Skin of body (tissue), 2 donors: ENCODE data around the gene FOCAD. TPM values are rescaled to one million over a fixed set of nuclear protein-coding genes. Genes with fewer than 3 reads are reported as not detected.
"Not testable (repeated sequence)": the region's sequence is repeated elsewhere in the genome, so short reads cannot be mapped to it uniquely, and the experiment has no call there.

Experiments
- DNase-seq: peaks from one replicate; lab custom pipeline; 2025; lab: John Stamatoyannopoulos, UW
- total RNA-seq: library from RNA; depleted of rRNA; stranded (reverse); fragments of >200 nt; gene quantifications from one replicate; pipeline ENCODE4 v1.2.3, GENCODE V29; 2014

The FOCAD gene
- total RNA-seq, 1 donor from 2014 or later: 48.3 TPM

DNA sequence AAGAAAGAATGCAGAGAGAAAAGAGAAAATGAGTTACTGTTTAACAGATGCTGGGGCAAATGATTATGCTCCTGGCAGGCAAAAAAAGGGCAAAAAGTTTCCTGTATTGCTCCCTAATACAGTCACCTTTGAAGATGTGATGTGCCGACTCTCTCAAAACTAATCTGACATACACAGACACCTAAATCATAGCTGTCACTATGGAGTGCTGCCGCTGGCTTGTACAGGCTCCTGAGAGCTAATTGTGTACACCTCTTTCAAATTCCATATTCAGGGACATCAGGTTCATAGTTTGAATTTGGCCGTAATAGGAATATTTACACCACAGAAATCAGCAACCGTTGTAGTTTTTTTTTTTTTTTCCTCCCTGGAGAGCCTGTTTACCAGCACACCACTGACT is 12.4 kb upstream of the FOCAD start:
- DNase-seq: no peak

DNA sequence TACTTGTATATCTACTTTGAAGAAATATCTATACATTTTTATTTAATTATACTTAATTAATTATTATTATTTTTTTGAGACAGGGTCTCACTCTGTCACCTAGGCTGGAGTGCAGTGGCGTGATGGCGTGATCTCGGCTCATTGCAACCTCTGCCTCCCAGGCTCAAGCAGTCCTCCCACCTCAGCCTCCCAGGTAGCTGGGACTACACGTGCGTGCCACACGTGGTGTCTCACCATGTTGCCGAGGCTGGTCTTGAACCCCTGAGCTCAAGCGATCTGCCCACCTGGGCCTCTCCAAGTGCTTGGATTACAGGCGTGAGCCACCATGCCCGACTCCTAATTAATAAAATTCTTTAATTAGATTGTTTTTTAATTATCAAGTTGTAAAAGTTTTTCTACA is 10.5 kb upstream of the FOCAD start:
- not testable (repeated sequence) for DNase-seq

DNA sequence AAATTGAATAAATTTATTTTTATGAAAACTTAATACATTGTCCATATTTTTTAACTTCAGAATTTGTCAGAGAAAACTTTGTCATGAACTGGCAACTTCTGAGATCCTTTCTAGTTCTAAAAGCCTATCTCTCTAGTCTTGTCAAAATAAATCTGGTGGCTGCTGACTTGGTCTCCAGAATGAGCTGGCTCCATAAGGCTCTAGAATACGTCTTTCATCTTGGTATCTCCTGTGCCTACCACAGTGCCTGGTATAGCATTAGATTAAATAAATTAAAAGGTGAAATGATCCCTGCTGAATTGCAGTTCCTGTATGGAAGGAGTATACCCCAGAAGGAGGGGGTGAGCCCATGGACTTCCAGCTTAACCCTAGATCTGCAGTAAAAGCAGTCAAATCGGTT is 2.6 kb upstream of the FOCAD start:
- no peak for DNase-seq

DNA sequence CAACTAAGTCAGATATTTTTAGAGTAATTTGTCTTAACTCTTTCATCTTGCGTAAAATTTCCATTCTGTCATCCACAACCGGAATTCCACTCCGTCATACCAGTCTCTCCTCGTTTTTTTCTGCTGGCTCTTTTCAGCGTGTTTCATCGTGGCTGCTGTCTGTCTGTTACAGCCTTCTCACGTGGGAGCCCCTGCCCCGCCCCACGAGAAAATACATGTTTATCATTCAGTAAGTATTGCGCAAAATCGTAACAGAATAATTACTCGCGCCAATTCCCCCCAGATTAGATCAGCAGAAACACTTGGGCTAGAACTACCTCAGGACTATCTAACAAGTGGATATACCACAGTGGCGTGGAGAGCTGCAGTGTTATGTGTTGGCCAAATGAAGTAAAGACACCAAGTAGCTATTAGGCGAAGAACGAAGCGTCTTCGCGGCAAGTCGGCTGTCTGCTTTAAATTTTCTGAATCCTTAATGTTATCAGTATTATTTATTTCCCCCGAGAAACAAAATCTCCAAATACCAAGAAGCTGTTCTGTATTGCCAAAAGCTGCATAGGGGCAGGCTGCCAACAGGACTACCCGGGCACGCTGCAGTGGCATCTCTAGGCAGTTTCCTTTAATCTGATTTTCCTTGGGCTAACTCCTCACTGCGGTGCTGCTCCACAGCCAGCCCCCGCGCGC is 566 bp upstream of the FOCAD start:
- DNase-seq: peak; percentile 64

DNA sequence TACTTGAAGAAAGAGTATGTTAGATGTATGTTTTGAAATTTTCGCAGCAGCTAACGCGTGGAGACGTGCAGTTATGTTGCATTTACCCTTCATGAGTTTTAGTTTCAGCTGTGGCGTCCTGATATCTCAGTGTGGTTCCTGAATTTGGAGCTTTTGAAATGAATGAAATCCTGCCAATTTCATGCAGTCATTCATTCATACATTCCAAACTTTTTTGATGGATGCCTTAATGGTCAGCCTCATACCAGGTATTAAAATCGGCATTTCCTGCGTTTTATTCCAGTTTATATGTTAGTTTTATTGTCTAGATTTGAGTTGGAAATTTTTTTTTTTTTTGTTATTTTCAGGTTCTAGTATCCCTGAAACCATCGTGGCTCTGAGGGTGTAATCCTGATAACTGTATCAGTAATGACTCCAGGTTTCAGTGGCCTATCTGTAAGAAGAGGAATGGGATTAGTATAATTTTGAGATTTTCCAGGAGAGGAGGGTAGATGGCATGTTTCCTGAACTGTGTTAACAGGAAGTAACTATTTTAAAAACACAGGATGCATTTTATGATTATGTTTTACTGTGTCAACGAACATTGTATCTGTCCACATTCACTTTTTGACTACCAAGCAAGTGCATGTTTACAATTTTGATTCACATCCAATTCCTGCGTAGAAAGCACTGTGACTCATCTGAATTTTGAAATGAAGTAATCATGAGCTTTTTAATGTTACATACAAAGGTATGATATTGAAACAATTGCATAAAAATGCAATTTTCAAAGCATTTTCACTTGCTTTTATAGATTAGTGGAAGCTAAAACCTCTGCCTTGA is 1.0 kb downstream of the FOCAD start:
- peak; percentile 61 for DNase-seq

DNA sequence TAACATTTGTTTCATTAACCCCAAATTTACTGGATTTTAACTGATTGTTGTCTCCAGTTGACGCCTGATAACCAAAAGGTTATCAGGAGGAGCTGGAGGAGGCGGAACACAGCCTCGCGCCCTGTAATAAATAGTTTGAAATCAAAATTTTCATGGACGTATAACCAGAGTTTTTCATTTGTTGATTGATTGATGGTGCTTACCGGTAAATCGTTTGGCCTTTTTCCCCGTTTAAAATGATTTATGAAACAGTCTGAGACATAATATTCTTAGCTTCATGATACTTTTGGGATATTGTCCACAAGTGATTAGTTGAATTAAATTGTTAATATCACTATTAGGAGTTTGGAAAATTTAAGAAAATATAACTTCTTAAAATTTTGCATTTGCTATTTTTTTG is 1.7 kb downstream of the FOCAD start:
- no peak for DNase-seq

DNA sequence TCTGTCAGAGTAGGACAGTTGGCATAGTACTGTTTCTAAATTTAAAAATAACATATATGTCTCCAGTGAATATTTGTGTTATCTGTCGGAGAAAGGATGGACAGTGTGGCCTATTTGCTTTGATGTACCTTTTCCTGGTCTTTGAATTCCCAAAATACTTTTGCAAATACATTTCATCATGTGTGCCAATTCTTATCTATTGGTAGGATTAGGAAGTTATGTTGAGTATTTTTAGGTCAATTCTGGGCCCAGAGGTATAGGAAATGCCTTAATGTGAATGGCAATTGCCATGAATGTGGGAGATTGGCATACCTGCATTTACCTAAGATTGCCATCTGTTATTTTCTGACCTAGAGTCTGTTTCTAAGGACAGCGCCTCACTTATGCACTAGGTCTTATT is 5.8 kb downstream of the FOCAD start:
- DNase-seq: no peak

DNA sequence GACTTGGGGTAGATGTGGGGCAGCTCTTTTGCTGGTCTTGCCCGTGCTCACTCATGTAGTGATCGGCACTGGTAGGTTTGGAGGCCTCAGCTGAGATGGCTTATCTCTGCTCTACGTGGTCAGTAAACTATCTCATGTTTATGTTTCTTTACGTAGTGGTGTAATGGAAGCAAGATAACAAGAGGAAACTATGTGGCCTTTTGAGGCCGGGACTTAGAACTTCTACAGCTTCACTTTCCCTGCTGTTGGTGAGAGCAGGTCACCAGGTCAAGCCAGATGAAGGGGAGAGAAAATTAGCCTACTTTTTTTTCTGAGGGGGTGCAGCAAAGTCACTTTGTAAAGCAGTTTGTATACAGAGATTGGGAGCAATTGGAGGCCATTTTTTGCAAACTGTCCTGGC is 8.5 kb downstream of the FOCAD start:
- no peak for DNase-seq

DNA sequence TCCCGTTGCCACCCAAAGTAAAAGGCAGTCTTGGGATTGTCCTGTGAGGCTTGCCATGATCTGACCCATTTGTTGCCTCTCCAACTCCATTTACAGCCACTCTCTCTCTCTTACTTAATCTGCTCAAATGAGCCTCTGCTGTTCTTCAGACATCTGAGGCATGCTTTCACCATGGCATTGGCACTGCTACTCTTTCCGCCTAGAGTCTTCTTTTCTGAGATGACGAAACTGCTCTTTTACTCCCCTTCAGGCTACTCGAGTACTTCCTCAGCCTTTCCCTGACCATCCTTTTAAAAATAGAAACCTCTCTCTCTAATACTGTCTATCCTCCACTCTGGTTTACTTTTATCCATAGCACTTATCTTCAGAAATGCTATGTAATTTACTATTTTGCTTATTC is 9.0 kb downstream of the FOCAD start:
- DNase-seq: no peak

DNA sequence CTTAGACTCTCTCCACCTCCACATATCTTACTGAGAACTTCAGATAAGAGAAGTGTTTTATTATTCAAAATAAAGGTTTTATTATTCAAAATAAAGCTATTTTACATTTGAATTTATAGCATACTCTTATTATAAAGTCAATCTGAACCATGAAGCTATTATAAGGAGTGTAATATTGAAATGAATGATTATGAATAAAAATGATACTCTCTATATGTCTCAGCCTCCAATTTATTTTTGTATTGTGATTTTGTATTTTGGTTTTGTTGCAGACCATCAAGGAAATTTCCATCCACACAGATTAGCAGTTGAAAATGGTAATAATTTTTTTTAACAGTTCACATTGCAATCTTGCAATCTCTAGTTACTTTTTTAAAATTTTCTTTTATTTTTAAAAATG is 10.2 kb downstream of the FOCAD start:
- DNase-seq: no peak

DNA sequence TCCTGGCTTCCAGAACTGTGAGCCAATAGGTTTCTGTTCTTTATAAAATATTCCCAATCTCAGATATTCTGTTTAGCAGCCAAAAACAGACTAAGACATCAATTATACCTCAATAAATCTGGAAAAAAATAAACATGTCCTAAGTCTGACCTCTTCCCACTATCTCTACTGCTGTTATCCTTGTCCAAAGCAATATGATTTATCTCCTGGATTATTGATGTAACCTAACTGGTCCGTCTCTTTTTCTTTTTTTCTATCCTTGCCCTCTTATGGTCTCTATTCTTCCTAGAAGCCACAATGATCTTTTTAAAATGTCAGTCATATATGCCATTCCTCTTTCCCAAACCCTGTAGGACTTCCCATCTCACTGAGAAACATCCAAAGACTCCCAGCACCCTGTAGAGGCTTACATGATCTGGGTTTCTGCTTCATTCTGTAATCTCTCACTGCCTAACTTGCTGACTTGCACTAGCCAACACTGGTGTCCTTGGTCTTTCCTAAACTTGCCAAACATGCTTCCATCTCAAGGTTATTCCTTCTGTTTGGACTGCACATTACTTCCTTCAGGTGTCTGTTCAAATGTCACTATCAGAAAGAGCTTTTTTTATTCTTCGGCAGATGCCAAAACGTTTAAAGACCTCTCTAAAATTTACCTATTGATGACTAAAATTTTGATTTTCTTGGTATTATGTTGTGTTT is 13.1 kb downstream of the FOCAD start:
- no peak for DNase-seq

DNA sequence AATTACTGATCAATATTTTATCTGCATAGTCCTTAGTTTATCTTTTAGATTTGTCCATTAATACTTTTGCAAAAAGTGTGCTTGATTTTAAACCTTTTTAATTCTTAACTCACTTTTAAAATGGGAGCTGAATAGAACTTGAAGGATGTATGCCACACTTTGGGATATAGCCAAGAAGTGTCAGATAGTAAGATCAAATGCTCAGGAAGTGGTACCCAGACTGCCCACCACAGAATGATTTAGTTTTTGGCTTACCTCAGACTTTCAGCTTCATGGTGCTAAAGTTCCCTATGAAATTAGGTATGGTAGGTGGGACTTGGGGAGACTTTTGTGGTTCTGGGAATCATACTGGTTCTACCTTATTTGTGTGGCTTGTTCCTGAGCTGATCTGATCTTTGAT is 14.7 kb downstream of the FOCAD start:
- no peak for DNase-seq

DNA sequence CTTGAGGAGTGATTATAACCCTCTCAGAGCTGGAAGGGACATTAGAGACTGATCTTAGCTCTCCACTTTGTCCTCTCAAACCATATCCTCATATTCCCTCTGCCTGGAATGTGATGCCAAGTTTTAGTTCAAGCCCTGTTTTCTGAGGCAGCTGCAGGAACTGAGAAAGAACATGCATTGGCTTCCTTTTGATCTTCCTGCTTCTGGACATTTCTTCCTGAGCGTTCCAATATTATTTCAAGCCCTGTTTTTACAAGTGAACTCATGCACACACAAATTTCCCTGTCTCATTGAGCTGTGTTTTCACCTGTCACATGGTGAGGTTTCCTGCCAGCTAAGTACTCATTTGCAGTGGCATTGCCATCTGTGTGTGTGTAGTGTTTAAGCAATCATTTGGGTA is 17.0 kb downstream of the FOCAD start:
- DNase-seq: peak; percentile 25

DNA sequence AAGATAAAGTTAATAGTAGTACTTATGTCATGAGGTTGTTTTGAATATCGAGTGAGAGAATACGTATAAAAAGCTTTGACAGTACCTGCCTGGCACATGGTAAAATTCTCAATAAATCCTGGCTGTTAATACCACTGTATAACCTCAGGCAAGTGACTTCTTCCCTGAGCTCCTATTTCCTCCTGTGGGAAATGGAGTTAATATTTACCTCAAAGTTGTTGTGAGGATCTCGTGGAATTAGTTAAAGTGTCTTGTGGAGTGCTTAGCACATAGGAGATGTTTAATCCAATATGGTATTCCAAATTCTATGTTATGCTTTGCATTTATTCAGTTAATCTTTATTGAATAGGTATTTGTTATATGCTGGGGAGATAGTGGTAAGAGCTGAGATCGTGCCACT is 18.5 kb downstream of the FOCAD start:
- DNase-seq: no peak

DNA sequence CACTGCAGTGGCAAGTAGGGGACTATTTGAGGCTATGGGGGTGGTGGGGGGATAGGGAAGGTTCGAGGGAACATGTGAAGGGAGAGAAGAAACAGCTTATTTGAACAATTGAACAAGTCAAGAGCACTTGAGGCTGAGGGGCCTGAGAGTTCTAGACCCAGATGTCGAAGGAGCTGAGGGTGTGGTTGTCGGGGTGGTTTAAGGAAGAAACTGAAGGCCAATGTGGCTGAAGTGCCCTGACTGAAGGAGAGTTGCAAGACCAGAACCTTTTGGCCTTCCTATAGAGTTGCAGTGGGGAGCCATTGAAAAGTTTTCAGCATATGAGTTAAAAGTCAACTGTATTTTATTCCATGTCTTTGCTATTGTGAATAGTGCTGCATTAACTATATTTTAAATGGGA is 19.1 kb downstream of the FOCAD start:
- DNase-seq: no peak

DNA sequence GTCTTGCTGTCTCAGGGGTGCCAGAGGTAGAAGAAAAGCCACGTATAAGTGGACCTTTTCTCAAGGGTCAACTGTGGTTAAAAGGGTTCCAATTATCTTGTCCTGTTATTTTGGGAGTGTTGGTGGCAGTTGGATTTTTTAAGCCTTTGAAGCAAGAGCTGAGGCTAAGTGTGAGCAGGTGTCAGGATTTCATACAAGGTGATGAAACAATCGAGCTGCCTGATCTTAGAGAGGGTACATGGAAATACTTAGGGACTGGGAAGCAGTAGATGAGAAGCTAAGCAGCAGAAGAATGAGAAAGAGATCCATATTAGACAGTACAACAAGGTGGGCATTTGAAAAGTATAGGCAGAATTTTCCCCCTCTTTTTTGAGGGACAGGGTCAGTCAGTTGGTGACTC is 23.6 kb downstream of the FOCAD start:
- no peak for DNase-seq

DNA sequence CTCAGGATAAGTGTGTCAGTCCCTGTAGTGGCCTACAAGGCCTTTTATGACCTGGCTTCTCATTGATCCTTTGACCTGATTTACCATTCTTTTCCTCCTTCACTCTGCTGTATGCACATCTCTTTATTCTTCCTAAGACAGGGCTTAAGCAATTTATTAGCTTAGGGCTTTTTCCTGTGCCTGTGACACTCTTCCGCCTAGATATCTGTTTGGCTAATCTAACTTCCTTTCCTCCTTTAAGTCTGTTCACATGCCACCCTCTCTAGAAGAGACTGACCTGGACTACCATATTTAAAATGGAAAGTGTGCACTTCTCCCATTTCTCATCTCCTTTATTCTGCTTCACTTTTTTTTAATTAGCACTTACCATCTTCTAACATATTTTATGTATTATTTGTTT is 29.1 kb downstream of the FOCAD start:
- DNase-seq: no peak

DNA sequence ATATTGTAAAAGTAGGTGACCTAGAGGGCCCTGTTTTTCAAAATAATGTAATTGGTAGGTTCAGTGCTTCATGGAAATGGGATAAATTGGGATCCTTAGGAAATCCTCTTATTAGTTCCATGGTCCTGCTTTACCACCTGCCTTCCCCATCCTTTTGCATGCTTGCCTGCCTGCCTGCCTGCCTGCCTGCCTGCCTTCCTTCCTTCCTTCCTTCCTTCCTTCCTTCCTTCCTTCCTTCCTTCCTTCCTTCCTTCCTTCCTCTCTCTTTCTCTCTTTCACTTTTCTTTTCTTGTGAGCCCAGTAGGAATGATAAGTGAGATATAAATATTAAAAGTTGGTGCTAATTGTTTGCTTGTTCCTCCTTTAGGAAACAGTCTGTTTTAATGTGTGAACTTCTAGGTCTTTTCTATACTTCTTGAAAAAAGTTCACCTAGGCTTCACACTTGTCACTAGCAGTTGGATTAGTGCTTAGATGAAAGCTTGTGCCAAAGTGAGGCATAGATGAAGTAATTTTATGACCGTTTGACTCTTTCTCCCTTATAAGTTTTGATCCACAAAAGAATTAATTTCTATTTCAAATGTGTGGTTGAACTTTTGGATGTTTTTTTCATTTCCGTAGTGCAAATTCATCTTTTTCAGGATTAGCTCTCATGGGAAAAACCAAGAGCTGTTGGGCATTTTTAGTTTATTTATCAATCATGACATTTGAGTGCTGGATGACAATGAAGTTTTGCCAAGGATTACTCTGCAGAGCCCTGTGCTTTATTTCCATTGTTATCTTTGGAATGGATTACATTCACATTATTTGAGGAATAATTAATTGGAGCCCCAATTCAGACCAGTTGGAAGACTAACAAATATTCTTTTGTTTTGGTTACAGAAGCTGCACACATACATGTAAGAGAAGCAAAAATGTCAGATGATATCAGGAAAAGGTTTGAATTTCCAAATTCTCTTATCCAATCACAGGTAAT is 30.7 kb downstream of the FOCAD start:
- no peak for DNase-seq

DNA sequence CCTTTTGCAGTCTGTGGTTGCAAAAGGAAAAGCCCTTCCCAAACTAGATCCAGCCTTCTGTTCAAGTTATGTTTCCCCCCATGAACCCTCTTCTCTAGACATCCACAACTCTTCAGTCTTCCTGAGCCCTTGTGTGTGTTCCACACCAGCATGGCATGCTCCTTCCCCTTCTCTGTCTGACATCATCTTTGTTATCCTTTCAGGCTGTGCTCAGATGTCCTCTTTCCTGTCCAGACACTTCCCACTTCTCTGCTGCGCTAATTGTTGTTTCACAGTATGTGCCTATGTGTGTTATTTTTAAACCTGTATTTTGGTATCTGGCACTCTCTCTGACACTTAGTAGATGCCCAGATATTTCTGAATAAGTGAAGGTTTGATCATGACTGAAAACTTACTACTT is 38.2 kb downstream of the FOCAD start:
- no peak for DNase-seq

DNA sequence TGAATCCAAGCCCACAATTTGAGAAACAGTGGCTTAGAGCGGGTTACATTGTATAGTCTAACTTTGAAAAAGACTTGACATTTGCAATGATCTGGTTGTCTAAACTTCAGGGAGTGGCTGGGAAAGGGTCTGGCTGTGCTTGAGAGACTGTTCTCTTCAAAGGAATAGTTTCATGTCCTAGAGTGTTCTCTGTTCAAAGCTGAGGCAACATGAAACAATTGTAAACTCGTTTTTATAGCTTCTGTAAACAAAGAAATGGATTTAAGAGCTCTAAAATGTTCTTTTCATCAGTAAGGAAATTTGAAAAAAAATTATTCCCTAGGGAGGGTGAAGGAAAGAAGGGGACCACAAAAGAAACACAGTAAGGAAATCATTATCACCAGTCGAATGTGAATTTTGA is 41.6 kb downstream of the FOCAD start:
- no peak for DNase-seq

DNA sequence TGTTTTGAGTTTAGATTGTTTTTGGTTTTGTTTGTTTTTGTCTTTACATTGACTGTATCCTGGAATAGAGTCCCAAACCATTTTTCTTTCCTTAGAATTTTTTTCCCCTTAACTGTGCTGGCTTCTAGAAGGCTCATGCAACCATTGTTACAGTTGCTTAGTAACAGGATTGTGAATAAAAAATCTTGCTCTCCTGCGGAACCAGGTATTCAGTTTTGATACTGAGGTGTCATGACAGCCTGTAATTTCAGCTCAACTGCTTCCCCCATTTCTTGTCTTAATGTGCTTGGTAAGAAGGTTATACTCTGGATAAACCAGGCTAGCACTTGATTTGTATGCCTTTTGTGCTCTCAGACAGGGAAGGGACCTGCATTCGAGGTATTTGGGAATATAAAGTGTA is 42.1 kb downstream of the FOCAD start:
- no peak for DNase-seq
